GM21367 (cell line): ENCODE measurements around the gene HDAC4.

Experiments
- ATAC-seq: cut with Tn5 transposase; IDR thresholded peaks from one replicate; pipeline ENCODE4 v1.9.1; 2021; ENCODE audit not compliant: unreplicated experiment

HDAC4 gene

GRCh38 chr2:239271882-239272281 is 128.9 kb downstream of the HDAC4 start:
- no peak for ATAC-seq

- no peak for ATAC-seq
Observed at GRCh38 chr2:239271471-239271870, 129.3 kb downstream of the HDAC4 start.

DNA sequence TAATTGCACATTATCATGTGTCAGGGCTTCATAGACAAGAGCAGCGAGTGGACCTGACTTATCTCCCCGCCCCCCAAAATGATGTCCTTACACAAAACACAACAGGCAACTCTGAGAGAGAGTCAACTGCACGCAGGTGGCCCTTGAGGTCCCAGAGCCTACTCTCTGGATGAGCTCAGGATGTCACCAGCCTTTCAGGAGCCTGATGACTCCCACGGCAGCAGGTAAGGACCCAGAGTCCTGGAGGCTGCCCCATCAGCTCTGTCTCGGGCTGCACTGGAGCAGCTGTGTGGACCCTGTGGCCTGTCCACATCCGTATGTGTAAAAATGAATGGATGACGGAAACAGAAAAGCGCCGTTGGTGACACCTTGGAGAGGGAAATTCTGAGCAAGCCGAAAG is 130.9 kb downstream of the HDAC4 start:
- no peak for ATAC-seq

GRCh38 chr2:239269173-239269885 is 131.5 kb downstream of the HDAC4 start:
- no peak for ATAC-seq

DNA sequence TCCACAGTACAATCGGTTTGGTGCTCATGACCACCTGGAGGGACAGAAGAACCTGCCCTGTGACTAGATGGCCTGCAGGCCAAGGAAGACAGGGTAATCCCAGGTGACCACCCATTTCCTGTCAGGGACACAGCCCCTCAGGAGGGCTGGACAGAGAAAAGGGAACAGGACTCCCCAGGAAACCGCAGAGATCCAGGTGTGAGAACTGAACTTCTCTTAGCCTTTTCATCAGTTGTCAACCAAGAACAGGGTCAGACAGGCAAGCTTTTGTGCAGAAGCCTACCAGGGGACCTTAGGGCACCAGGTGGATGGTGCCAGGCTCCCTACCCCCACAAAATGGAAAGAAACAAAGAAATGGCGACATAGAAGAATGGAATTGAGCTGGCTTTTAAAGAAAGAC is 132.3 kb downstream of the HDAC4 start:
- no peak for ATAC-seq

GRCh38 chr2:239268082-239268481 is 132.7 kb downstream of the HDAC4 start:
- ATAC-seq = no peak

GRCh38 chr2:239267288-239267951 is 133.4 kb downstream of the HDAC4 start:
- ATAC-seq = peak; percentile 86

- ATAC-seq = no peak
Observed at GRCh38 chr2:239266779-239267287, 134.0 kb downstream of the HDAC4 start.

- no peak for ATAC-seq
Observed at GRCh38 chr2:239266434-239266766, 134.4 kb downstream of the HDAC4 start.

- no peak for ATAC-seq
Observed at GRCh38 chr2:239265681-239266433, 135.0 kb downstream of the HDAC4 start.

DNA sequence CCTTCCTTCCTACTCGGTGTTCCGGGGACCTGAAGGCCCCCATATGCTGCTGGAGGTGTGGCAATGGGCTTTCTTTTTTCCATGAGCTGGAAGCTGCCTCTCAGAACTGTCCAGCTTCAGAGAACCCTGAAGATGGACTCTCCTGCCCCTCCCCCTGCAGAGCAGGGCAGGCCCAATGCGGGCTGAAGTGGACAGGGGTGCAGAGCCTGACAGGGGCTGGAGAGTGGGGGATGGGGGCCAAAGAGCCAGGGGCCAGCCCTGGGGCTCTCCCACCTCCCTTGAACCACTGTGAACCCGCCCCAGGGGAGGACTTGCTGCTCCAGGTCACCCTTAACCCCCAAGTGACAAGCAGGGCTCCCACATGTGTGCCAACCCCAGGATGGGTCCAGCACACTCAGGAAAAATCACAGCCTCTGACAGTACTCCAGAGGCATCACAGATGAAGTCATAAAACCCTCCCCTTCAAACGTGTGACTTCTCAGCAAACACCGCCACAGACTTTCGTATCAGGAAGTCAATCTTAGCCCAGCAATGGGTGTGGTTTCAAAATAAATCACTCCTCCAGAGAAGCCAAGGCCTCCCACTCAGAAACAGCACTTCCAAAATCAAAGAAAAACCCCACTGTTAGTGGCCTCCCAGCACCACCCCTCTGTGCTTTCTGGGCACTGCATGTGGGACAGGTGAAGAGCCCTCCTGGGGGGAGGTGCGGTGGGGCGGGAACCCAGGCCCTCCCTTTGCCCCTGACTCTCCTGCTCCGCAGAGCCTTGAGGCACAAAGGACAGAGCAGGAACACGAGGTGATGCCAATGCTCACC is 135.8 kb downstream of the HDAC4 start:
- ATAC-seq = no peak

DNA sequence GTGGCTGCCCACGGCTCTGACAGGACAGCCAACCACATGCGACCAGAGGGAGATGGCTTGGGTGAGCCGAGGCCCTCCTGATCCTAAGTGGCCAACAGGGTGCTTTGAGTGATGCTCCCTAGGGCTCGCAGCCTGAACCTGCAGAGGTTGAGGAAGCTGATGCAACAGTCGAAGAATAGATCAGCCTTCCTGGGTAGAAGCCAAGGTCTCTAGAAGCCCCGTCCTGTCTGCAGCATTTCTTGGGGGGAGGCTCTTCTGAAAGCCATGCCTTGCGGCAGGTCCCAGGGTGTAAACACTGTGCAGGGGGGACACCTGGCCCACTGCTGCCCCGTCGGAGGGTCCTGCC is 136.4 kb downstream of the HDAC4 start:
- ATAC-seq = no peak

DNA sequence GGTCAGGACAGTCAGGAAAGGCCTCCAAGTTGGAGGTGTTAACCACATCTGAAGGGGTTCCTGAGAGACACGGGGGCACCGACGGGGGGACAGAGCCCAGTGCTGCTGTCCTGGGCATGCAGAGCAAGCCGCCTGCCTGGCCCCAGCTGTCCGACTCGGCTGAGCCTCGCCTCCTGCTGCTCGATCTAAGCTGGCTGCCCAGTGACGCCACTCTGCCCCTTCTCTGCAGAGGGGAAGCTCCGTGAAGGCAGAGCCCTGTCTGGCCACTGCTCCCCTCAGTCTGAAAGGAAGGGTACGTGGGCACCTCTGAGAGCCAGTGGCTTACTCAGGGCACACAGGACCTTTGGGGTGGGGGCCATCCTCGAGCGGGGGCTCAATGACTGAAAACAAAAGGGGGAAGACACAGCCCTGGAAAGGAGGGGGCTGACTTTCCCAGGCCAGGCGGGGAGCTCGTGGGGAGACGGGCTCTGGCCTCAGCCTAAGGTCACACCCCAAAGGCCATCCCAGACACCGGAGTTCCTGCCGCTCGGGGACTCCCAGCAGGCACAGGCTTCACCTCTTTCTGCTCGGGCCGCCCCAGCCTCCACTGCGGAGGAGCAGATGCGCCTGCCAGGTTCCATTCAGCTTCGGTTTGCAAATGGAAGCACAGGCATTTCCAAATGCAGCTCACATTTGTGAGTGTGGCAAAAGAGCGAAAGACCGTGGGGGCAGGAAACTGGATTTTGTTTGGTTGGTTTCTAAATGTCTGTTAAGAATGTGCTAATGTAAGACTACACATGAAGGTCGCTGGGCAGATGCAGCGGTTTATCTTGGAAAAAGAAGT is 136.9 kb downstream of the HDAC4 start:
- no peak for ATAC-seq

- no peak for ATAC-seq
Observed at GRCh38 chr2:239263231-239263630, 137.6 kb downstream of the HDAC4 start.

DNA sequence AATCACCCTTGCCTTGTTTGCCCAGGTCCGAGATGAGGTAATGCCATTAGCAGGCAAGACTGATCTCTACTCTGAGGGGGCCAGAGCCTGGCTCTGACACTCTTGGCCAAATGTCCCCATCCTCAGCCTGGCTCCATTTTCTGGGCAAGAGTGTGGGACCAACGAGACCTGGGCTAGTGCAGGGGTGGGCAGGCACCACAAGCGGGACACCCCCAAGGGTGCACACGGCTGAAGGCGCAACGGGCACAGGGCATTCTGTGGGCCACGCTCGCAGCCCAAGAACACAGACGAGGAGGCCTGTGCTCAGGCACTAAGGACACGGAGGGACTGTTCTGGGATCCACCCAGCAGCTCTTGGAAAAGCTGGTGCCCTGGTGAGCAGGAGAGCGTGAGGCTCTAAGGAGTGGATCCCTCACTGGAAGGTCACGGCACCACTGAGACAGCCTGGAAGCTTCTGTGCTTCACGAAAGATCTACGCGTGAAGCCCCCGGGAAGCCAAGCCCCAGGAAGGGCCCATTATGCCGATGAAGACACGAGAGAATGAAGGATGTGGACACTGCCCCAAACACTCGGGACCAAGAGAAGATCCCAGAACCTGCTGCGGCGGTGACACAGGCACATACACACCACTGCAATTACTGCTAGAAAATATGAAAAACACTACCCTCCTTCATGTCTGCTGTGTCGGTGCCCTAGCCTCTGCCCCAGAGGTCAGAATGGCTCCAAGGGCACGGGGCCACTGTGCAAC is 138.2 kb downstream of the HDAC4 start:
- no peak for ATAC-seq

GRCh38 chr2:239261796-239262483 is 138.9 kb downstream of the HDAC4 start:
- no peak for ATAC-seq

GRCh38 chr2:239261356-239261755 is 139.5 kb downstream of the HDAC4 start:
- ATAC-seq = no peak

GRCh38 chr2:239260546-239261327 is 140.1 kb downstream of the HDAC4 start:
- no peak for ATAC-seq
